Ectodermal cell (in vitro differentiated cells): ENCODE data around the gene SNPH.
A peak's percentile ranks its signal among the peaks of the same experiment; 100 is the strongest.

ENCODE experiments used
- H3K27ac ChIP-seq: 2 replicates; pipeline ENCODE4 v1.7.0; 2013; ENCODE audit warnings: mild to moderate bottlenecking, low read depth, low read length; ENCODE audit not compliant: insufficient read depth, poor library complexity, severe bottlenecking
- H3K27me3 ChIP-seq: 2 replicates; pipeline ENCODE4 v1.7.0; 2013; ENCODE audit warnings: mild to moderate bottlenecking, low read length; ENCODE audit not compliant: insufficient read depth, control insufficient read depth, poor library complexity, severe bottlenecking
- H3K36me3 ChIP-seq: one replicate; pipeline ENCODE4 v1.7.0; 2013; ENCODE audit warnings: low read length; ENCODE audit not compliant: control insufficient read depth, insufficient read depth
- H3K4me1 ChIP-seq: one replicate; pipeline ENCODE4 v1.7.0; 2013; ENCODE audit warnings: low read length; ENCODE audit not compliant: control insufficient read depth, insufficient read depth
- H3K4me3 ChIP-seq: 2 replicates; pipeline ENCODE4 v1.7.0; 2013; ENCODE audit warnings: low read depth, low read length, control low read depth; ENCODE audit not compliant: insufficient read depth
- H3K9me3 ChIP-seq: 2 replicates; pipeline ENCODE4 v1.7.0; 2013; ENCODE audit warnings: mild to moderate bottlenecking, low read length, moderate library complexity; ENCODE audit not compliant: control insufficient read depth
- WGBS, 2 experiments: methylation state at CpG; one replicate each; pipeline ENCODE4 v1.1.7; 2013; ENCODE audit warnings: missing lambda C conversion rate in 2 of 2; 5-methylcytosine and 5-hydroxymethylcytosine counted together

Gene SNPH

GRCh38 chr20:1324598-1325172 lies 58.6 kb downstream of the SNPH start:
- Histone ChIP-seq H3K27me3 (no peaks in the 10 kb centered on the region), H3K27ac (peak overlapping the region; percentile 67), H3K4me1 (peaks cover 13% of the 10 kb centered on the region), H3K36me3 (peaks cover 5% of the 10 kb centered on the region), H3K4me3 (peak overlapping the region; percentile 80), H3K9me3 (no peaks in the 10 kb centered on the region)
- 48 to 55% methylated on average over 15 of the region's 15 CpGs for WGBS, 2 experiments

- H3K36me3 ChIP-seq: peaks cover 5% of the 10 kb centered on the region
- peak overlapping the region; percentile 87 for H3K27ac ChIP-seq
- peak overlapping the region; percentile 80 for H3K4me3 ChIP-seq
- no peaks in the 10 kb centered on the region for H3K9me3 ChIP-seq
- WGBS, 2 experiments: 0 to 1% methylated on average over 56 of the region's 56 CpGs
- H3K4me1 ChIP-seq: peaks cover 13% of the 10 kb centered on the region
- no peaks in the 10 kb centered on the region for H3K27me3 ChIP-seq
Measured at GRCh38 chr20:1325173-1326030, 59.3 kb downstream of the SNPH start.

- Histone ChIP-seq H3K27ac (no peak overlapping the region), H3K4me1 (peaks cover 13% of the 10 kb centered on the region), H3K4me3 (peak overlapping the region; percentile 80), H3K27me3 (no peaks in the 10 kb centered on the region), H3K9me3 (no peaks in the 10 kb centered on the region), H3K36me3 (peaks cover 5% of the 10 kb centered on the region)
- WGBS, 2 experiments: 52 to 54% methylated on average over 10 of the region's 10 CpGs
Measured at GRCh38 chr20:1326031-1326930, 60.2 kb downstream of the SNPH start.

- no peaks in the 10 kb centered on the region for H3K9me3 ChIP-seq
- no peak overlapping the region for H3K4me3 ChIP-seq
- peaks cover 5% of the 10 kb centered on the region for H3K36me3 ChIP-seq
- no peak overlapping the region for H3K27ac ChIP-seq
- H3K27me3 ChIP-seq: no peaks in the 10 kb centered on the region
- WGBS, 2 experiments: 95% methylated on average over 8 of the region's 8 CpGs
- peaks cover 13% of the 10 kb centered on the region for H3K4me1 ChIP-seq
Measured at GRCh38 chr20:1327241-1327653, 61.2 kb downstream of the SNPH start.

GRCh38 chr20:1327827-1328679 lies 62.0 kb downstream of the SNPH start:
- H3K4me1 ChIP-seq: peaks cover 13% of the 10 kb centered on the region

GRCh38 chr20:1328680-1329330 lies 62.7 kb downstream of the SNPH start, which contains the start of gene SDCBP2:
Gene SDCBP2 (minus strand): TSS chr20:1329139. CDS start chr20:1320416, 8,723 bp downstream.
- Histone ChIP-seq H3K4me3 (no peak within 1 kb of the TSS), H3K4me1 (peaks cover 13% of the 10 kb centered on the region), H3K36me3 (peaks cover 5% of the 10 kb centered on the region), H3K9me3 (no peaks in the 10 kb centered on the region), H3K27ac (no peak within 1 kb of the TSS), H3K27me3 (no peaks in the 10 kb centered on the region)
- WGBS, 2 experiments: 91 to 95% methylated on average over 8 of the region's 8 CpGs

More at GRCh38 chr20:1327827-1328679, 62.0 kb downstream of the SNPH start:
- WGBS, 2 experiments: 91 to 93% methylated on average over 7 of the region's 7 CpGs
- Histone ChIP-seq H3K27ac (no peak overlapping the region), H3K27me3 (no peaks in the 10 kb centered on the region), H3K4me3 (no peak overlapping the region), H3K9me3 (no peaks in the 10 kb centered on the region), H3K36me3 (peaks cover 5% of the 10 kb centered on the region)

- Histone ChIP-seq H3K4me3 (no peak overlapping the region), H3K4me1 (peaks cover 7% of the 10 kb centered on the region), H3K9me3 (no peaks in the 10 kb centered on the region), H3K27me3 (no peaks in the 10 kb centered on the region), H3K27ac (no peak overlapping the region), H3K36me3 (peaks cover 5% of the 10 kb centered on the region)
- whole genome bisulfite sequencing, 2 experiments: 96% methylated on average over 6 of the region's 6 CpGs
Measured at GRCh38 chr20:1330075-1330830, 64.2 kb downstream of the SNPH start.

GRCh38 chr20:1331101-1331500 lies 65.0 kb downstream of the SNPH start:
- Histone ChIP-seq H3K4me3 (no peak overlapping the region), H3K27me3 (no peaks in the 10 kb centered on the region), H3K36me3 (peaks cover 5% of the 10 kb centered on the region), H3K9me3 (no peaks in the 10 kb centered on the region), H3K27ac (no peak overlapping the region), H3K4me1 (peaks cover 6% of the 10 kb centered on the region)
- 95% methylated on average over 2 of the region's 2 CpGs for WGBS, 2 experiments
